MM.1S (cell line): ENCODE results near the gene NCDN.

Experiments
- EZH2 ChIP-seq: fragments of 300-600 bp; sonication (generic); optimal IDR thresholded peaks from 2 replicates; pipeline ENCODE3; 2017; ENCODE audit warnings: low read depth, mild to moderate bottlenecking, antibody characterized with exemption, low read length, mixed read lengths
- EZH2phosphoT487 ChIP-seq: fragments of 300-600 bp; sonication (generic); IDR thresholded peaks from 2 replicates; pipeline ENCODE4 v1.6.1; 2018; ENCODE audit warnings: antibody characterized with exemption, low read length
- TF ChIP-seq, protein P1 (sequence below): fragments of 300-600 bp; sonication (generic); IDR thresholded peaks from 2 replicates; pipeline ENCODE4 v1.5.1; 2016; ENCODE audit warnings: antibody characterized with exemption, low read length, mixed read lengths

DNA sequence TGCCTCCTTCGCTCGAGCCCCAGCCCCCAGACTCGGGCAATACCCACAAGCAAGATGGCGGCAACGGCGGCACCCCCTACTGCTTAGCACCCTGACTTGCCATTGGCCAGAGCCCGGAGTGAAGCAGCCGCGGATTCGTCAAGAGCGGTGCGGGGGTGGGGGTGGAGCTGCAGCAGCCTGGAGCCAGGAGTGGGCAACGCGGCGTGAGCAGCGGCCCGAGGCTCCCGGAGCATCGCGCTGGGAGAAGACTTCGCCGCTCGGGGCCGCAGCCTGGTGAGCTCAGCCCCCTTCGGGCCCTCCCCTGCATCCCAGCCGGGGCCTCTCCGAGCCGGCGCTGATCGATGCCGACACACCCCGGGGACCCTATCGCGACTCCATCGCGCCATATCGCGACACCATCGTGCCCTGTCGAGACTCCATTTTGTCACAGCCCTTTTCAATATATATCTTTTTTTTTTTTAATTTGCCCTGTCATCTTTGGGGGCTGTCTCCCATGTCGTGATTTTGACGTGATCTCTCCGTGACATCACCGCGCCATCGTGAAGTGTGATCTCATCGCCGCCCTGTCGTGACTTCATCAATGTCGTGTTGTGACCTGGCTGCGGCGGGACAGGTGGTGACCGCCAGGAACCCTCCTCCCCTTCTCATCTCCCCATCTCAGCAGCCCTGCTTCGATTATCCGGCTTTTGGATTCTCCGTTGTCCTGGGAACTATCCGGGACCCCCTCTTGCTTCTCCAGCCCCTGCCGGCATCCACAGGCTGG, at the start of gene NCDN:
- TF ChIP-seq, protein P1, sequence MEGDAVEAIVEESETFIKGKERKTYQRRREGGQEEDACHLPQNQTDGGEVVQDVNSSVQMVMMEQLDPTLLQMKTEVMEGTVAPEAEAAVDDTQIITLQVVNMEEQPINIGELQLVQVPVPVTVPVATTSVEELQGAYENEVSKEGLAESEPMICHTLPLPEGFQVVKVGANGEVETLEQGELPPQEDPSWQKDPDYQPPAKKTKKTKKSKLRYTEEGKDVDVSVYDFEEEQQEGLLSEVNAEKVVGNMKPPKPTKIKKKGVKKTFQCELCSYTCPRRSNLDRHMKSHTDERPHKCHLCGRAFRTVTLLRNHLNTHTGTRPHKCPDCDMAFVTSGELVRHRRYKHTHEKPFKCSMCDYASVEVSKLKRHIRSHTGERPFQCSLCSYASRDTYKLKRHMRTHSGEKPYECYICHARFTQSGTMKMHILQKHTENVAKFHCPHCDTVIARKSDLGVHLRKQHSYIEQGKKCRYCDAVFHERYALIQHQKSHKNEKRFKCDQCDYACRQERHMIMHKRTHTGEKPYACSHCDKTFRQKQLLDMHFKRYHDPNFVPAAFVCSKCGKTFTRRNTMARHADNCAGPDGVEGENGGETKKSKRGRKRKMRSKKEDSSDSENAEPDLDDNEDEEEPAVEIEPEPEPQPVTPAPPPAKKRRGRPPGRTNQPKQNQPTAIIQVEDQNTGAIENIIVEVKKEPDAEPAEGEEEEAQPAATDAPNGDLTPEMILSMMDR: no peak
- no peak for TF ChIP-seq EZH2
- no peak for TF ChIP-seq EZH2phosphoT487
